Fibroblast of mammary gland (primary cell): ENCODE data around the gene VASH2.

Experiments
- DNase-seq: peaks from one replicate; pipeline ENCODE4 v3.0.0-alpha.2; 2010; ENCODE audit warnings: low read depth
- H3K4me3 ChIP-seq: 2 replicates; pipeline ENCODE4 v1.5.1; 2011; ENCODE audit warnings: low read depth, mild to moderate bottlenecking, low read length, moderate library complexity; ENCODE audit not compliant: control insufficient read depth
- TF ChIP-seq, protein P1 (sequence below): conservative IDR thresholded peaks from 2 replicates; pipeline ENCODE4 v1.5.1; 2011; ENCODE audit warnings: low read depth, low read length, inconsistent platforms; ENCODE audit not compliant: control insufficient read depth, insufficient read depth

VASH2 gene

DNA sequence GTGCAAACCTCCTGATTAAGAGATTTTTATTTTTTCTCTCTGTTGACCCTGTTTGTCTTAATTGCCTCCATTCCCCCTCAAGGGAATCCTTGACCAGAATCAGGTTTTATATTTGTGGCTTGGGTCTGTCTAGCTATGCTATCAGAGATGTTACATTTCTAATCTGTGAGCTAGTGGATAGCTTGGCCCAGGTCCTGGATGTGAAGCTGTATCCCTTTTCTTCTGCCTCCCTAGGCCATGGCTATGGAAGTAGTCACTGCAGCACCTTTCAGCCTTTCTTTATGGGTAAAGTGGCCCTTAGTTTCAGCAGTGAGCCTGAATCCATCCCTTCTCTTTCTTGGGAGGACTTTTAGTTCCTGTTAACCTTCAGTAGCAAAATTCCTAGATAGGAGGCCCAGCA is 82.3 kb downstream of the VASH2 start:
- DNase-seq, result no peak
- TF ChIP-seq, protein P1, sequence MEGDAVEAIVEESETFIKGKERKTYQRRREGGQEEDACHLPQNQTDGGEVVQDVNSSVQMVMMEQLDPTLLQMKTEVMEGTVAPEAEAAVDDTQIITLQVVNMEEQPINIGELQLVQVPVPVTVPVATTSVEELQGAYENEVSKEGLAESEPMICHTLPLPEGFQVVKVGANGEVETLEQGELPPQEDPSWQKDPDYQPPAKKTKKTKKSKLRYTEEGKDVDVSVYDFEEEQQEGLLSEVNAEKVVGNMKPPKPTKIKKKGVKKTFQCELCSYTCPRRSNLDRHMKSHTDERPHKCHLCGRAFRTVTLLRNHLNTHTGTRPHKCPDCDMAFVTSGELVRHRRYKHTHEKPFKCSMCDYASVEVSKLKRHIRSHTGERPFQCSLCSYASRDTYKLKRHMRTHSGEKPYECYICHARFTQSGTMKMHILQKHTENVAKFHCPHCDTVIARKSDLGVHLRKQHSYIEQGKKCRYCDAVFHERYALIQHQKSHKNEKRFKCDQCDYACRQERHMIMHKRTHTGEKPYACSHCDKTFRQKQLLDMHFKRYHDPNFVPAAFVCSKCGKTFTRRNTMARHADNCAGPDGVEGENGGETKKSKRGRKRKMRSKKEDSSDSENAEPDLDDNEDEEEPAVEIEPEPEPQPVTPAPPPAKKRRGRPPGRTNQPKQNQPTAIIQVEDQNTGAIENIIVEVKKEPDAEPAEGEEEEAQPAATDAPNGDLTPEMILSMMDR, result no peak

DNA sequence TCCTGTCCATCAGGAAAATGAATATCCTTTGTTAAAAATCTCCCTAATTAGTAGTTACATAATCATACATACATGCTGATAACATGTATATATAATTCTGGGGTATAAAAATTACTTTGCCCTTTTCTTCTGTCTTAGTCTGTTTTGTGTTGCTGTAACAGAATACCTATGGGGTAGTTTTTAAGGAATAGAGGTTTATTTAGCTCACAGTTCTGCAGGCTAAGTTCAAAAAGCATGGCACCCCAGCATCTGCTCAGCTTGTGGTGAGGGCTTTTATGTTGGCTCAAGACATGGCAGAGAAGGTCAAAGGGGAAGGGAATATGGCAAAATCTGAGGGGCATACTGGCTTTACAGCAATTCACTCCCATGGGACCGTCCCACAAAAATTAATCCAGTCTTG is 84.4 kb downstream of the VASH2 start:
- no peak for DNase-seq
- TF ChIP-seq, protein P1, result no peak
- no peak overlapping the region for H3K4me3 ChIP-seq

More for the DNA sequence above, 82.3 kb downstream of the VASH2 start:
- H3K4me3 ChIP-seq, result no peak overlapping the region

DNA sequence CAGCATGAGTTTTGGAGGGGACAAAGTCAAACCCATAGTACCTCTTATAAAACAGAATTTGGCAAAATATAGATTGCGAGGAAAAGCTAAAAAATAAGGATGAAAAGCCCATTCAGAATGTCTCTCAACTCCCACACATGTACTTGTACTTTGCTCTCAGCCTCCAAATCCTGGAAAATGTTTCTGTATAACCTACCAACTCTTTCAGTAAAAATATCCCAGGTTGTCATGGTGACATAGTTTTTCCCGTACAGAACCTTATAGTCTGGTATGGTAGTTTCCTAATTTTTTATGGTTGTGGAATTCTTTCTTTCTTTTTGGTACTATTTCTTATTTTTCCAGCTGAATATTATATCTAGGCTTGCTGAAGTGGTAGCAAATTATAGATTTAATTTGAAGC is 85.2 kb downstream of the VASH2 start:
- no peak for DNase-seq
- TF ChIP-seq, protein P1, result no peak
- no peak overlapping the region for H3K4me3 ChIP-seq
